ENCODE data around the gene SLC25A24. TPM values are rescaled to one million over a fixed set of nuclear protein-coding genes. Genes with fewer than 3 reads are reported as not detected.
"Not testable (repeated sequence)": the region's sequence is repeated elsewhere in the genome, so short reads cannot be mapped to it uniquely, and the experiment has no call there.

The SLC25A24 gene
- total RNA-seq, 2 donors from 2014 or later = 81.2 to 89.0 TPM

DNA sequence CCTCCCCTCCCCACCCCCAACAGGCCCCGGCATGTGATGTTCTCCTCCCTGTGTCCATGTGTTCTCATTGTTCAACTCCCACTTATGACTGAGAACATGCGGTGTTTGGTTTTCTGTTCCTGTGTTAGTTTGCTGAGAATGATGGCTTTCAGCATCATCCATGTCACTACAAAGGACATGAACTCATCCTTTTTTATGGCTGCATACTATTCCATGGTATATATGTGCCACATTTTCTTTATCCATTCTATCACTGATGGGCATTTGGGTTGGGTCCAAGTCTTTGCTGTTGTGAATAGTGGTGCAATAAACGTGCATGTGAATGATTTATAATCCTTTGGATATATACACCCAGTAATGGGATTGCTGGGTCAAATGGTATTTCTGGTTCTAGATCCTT, 3.4 kb upstream of the SLC25A24 start:
- DNase-seq; ATAC-seq; intact Hi-C loops (cut with DNase I, micrococcal nuclease): not testable (repeated sequence)

DNA sequence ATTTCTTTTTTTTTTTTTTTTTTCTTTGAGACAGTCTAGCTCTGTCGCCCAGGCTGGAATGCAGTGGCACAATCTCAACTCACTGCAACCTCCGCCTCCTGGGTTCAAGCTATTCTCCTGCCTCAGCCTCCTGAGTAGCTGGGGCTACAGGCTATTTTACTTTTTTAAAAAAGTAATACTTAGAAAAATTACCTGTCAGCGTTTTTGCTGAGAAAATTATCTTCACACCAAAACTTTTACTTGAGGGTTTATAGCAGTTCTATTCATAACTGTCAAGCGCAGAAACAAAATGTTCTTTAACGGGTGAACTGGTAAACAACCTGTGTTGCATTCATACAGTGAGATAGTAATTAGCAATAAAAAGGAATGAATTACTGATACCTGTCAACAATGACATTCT, 1.5 kb upstream of the SLC25A24 start:
- ATAC-seq (no peak), DNase-seq (no peak)
- intact Hi-C loops (cut with DNase I, micrococcal nuclease) = no loop called here

DNA sequence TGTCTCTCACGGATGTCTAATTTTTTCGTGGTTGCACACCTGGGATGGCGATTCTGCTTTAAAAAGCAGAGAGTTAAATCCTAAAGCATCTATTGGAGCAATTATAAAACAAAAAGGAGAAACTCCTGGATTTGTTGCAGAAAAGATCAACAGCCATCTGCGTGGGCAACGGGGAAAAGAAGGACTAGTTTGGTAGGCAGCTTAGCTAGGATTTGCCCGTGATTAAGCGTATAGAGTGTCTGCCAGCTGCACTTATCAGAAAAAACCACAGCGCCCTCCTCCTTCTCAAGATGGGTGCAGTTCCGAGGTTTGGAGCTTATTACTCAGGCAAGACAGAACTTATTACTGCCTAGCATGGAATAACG, 526 bp upstream of the SLC25A24 start:
- ATAC-seq (peak; percentile 48), DNase-seq (peak; percentile 51 to 54)
- intact Hi-C loops (cut with DNase I, micrococcal nuclease) = no loop called here

DNA sequence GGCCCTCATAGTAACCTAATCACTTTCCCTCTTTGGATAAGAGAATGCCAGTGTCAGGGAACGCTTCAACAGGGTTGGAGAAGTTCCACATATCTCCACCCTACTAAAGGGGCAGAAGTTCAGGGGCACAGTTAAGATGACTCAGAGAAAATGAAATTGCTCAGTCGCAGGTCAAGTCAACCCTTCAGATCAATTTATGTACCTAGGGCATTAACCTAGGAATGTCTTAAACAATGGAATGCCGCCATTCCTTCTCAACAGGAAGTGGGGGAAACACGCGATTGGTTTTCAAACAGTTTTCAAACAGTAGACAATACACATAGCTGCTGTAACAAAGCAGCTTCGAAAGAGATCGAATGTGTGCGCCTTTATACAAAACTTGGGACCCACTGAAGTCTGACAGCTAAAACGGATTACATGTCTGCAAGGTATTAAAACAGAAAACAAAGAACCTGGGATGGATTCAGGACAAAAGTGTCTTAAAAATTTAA, 897 bp downstream of the SLC25A24 start:
- ATAC-seq (peak; percentile 70), DNase-seq (peak; percentile 7 to 31)
- intact Hi-C loops (cut with DNase I, micrococcal nuclease) = no loop called here

DNA sequence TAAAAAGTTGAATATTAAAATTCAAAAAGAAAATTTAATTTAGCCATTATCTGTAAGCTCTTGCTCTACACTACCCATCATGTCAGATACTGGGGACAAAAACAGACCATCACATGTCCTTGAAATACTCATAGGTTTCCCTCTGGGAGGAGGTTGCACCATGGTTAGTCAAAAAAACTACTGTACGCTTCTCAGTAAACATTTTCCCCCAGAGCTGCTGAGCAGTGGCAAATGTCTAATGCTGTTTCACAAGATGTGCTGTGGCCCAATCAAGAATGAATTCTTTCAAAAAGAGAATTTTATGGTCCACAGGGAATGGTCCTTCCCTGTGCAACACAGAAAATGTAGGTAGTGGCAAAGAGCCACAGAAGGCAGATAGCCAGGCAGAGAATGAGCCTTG, 6.1 kb downstream of the SLC25A24 start:
- no peak for ATAC-seq
- no peak for DNase-seq
- intact Hi-C loops (cut with DNase I, micrococcal nuclease) = no loop called here

DNA sequence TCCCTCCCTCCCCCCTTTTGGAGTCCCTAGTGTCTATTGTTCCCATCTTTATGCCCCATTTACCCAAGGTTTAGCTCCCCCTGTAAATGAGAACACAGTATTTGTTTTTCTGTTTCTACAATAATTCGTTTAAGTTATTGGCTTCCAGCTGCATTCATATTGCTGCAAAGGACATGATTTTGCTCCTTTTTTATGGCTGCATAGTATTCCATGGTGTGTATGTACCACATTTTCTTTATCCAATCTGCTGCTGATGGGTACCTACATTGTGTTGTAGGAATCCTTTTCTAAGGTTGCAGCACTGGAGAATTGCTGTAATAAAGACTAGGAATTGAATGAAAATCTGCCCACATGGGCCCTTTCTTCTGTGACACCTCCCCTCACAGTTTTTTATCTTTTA, 6.8 kb downstream of the SLC25A24 start:
- DNase-seq (no peak), ATAC-seq (no peak)
- intact Hi-C loops (cut with DNase I, micrococcal nuclease) = no loop called here

DNA sequence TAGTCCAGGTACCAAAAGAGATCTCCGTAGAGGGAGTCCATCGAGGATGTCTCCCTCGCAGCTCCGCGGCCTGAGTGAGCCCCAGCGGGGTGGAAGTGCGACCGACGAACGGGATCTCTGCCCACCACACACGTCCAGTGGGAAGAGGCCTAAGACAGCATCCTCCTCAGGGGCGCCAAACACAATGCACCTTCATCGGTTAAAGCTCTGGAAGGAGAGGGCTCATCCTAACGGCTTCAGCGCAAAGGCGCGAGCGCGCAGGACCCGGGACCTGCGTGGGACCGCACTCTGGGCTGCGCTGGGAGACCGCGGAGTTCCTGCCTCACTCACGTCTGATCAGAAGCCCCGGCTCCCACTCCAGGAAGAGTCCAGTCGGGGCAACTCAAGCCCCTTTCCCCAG, 7.6 kb downstream of the SLC25A24 start:
- ATAC-seq = no peak
- DNase-seq = no peak
- intact Hi-C loops (cut with DNase I, micrococcal nuclease) = no loop called here

DNA sequence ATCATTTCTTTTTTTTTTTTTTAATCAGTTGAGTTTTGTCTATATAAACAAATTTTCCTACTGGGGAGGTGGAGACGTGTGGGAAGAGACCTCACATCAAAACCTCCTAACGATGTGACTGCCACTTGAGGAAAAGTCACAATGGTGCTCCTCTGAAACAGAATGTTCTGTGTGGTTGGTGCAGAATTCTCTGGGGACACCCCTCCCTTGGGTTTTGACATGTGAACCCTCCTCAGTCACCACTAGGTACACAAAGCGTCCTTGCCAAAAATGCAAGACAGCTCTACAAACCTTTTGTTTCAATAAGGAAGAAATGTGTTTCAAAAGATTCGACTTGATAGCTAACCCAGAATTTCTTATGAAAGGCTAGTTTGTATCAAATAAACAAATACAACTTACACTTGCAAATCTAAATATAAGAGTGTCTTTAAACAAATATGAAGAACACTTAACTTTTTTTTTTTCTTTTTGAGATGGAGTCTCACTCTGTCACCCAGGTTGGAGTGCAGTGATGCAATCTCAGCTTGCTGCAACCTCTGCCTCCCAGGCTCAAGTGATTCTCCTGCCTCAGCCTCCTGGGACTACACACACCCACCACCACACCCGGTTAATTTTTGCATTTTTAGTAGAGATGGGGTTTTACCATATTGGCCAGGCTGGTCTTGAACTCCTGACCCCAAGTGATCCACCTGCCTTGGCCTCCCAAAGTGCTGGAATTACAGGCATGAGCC, 9.3 kb downstream of the SLC25A24 start:
- no peak for ATAC-seq
- DNase-seq = no peak
- intact Hi-C loops (cut with DNase I, micrococcal nuclease) = no loop called here

DNA sequence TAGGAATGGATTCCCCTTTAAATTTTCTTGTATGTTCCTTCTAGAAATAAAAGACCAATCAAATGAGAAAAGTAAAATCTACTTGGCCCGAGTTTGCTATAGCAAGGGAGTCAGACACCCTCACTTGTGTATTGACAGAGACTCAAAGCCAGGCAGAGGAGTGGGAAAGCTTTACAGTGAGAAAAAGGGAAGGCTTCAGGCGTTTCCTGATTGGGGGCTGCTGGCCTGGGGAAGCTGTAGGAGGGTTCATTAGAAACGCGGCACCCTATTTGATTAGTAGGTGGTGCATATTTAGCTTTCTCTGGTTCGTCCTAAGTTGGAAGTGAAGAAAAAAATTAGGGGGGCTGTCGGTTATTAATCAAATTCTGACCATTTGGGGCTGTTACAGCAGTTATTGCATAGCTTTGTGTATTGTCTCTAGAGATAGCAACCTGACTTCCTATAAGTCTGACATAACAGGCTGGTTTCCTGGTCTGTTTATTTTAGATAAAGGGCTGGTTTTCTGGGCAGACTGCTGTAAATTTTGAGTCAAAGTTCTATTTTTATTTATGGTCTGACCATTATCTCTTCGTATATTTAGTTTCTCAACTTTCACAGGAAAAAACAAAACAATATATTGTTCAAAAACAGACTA, 10.0 kb downstream of the SLC25A24 start:
- ATAC-seq (no peak), DNase-seq (no peak)
- intact Hi-C loops (cut with DNase I, micrococcal nuclease) = no loop called here

DNA sequence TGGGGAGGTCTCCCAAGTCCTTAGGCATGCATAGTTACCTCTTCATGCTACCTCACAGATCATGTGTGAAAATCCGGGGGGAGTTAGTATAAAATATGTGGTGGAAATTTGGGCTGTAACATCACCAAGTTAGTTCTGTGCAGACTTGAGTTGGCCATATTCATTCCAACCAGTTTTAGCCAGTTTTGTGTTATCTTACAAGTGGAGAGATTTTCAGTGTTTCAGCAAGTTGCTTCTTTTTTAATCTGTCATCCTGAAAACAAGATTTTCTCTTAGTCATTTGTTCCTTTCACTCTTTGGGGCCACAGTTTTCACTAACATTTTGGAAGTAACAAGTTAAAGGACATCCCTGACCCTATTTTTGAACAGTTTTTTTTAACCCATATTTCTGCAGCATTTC, 11.3 kb downstream of the SLC25A24 start:
- DNase-seq (no peak), ATAC-seq (no peak)
- intact Hi-C loops (cut with DNase I, micrococcal nuclease) = no loop called here

DNA sequence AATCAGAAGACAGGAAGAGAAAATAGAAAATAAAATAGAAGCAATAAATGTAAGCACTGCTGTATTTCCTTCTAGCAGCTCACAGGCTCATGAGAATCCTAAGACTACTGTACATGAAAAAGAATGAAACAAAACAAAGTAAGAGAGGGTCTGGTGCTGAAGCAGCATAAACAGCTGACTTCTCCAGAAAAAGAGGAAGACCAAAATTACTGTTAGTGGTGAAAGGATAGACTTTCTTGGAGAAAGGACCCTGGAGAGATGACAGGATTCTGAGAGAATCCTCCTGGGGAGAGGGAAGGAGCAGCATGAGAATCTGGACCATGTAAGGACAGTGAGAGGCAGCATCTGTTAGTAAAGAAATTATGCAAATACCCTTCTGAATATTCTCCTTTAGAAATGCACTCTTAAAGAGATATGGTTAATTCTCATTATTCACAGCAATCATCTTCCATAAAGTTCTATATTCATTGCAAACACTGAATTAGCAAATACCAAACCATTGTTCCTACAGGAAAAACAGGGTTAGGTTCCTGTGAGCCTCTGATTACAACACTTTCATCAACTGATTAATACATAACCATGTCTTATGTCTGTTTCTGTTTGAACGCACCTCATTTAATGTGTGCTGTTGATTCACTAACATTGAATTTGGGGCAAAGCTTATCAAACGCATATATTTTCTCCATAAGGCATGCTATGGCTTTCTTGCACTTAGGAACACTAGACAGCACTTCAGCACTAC, 17.0 kb downstream of the SLC25A24 start:
- no peak for DNase-seq
- intact Hi-C loops (cut with DNase I, micrococcal nuclease) = no loop called here
- peak; percentile 69 for ATAC-seq

DNA sequence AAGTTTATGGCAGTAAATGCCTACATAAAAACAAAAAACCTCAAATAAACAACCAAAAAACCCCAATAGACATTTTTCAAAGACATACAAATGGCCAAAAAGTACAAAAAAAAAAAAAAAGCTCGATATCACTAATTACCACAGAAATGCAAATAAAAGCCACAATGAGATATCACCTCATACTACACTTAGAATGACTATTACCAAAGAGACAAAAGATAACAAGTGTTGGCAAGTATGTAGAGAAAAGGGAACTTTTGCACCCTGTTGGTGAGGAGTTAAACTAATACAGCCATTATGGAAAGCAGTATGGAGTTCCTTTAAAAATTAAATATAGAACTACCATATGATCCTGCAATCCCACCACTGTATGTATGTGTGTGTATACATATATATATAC, 21.1 kb downstream of the SLC25A24 start:
- DNase-seq (no peak), ATAC-seq (no peak)
- intact Hi-C loops (cut with DNase I, micrococcal nuclease) = no loop called here

DNA sequence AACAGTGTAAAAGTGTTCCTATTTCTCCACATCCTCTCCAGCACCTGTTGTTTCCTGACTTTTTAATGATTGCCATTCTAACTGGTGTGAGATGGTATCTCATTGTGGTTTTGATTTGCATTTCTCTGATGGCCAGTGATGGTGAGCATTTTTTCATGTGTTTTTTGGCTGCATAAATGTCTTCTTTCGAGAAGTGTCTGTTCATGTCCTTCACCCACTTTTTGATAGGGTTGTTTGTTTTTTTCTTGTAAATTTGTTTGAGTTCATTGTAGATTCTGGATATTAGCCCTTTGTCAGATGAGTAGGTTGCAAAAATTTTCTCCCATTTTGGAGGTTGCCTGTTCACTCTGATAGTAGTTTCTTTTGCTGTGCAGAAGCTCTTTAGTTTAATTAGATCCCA, 37.7 kb downstream of the SLC25A24 start:
- ATAC-seq; intact Hi-C loops (cut with DNase I, micrococcal nuclease); DNase-seq: not testable (repeated sequence)

DNA sequence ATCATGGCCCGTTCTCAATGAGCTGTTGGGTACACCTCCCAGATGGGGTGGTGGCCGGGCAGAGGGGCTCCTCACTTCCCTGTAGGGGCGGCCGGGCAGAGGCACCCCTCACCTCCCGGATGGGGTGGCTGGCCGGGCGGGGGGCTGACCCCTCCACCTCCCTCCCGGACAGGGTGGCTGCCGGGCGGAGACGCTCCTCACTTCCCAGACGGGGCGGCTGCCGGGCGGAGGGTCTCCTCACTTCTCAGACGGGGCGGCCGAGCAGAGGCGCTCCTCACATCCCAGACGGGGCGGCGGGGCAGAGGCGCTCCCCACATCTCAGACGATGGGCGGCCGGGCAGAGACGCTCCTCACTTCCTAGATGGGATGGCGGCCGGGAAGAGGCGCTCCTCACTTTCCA, 40.2 kb downstream of the SLC25A24 start:
- not testable (repeated sequence) for DNase-seq

DNA sequence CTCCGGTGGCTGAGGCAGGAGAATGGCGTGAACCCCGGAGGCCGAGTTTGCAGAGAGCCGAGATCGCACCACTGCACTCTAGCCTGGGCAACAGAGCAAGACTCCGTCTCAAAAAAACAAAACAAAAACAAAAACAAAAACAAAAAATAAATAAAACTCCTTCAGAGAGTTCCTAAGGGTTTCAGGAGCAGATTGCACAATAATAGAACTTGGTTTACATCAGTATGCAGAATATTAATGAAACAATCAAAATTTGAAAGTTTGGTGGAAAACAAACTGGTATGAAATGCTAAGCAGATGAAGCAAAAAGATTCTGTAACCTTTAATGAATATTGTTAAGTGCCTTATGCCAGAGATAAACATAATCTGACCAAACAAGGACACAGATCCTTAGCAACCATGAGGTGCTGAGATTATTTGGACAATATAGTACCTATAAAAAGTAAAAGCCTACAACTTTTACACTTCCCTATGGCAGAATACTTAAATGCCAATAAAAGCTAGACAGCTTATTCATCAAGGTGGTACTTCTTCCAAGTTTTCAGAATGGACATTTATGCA, 41.2 kb downstream of the SLC25A24 start:
- DNase-seq = no peak
- intact Hi-C loops (cut with DNase I, micrococcal nuclease) = no loop called here
- ATAC-seq = no peak

More for the DNA sequence above, 40.2 kb downstream of the SLC25A24 start:
- intact Hi-C loops (cut with DNase I, micrococcal nuclease); ATAC-seq: not testable (repeated sequence)

DNA sequence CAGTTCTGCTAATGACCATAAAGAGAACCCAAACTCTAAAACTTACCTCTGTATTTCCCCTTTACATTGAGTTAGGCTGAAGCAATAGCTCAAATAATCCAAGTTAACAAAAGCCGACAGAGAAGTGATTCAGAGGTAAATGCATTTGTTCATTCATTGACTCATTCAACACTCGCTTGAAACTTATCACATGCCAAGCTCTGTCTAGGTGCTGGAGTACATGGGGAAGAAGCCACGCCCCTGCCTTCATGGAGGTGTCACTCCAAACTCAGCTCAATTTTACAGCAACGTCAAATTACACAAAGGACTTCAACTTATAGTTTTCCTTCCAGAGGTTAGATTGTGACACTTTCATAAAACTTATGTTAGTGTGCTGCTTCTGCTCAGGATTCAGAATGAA, 45.8 kb downstream of the SLC25A24 start:
- intact Hi-C loops (cut with DNase I, micrococcal nuclease) = no loop called here
- ATAC-seq = no peak
- no peak for DNase-seq

DNA sequence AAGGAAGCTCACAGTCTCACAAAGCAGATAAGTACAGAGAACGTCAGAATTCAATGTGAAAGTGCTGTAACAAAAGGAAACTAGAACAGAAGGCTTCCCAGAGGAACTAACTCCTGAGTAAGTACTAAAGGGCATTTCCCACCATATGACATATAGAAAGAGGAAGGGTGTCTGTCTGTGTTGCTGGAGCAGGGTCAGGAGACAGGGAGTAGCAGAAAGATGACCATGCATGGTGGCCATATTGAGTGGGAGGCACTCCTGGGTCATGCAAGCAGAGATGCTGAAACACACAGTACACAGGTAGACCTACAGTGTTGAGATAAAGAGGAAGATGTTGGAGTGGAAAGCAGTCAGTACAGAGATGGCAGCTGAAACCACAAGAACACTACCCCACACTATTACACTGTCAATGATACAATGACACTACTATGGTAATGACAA, 47.3 kb downstream of the SLC25A24 start:
- ATAC-seq (no peak), DNase-seq (no peak)
- intact Hi-C loops (cut with DNase I, micrococcal nuclease) = no loop called here

DNA sequence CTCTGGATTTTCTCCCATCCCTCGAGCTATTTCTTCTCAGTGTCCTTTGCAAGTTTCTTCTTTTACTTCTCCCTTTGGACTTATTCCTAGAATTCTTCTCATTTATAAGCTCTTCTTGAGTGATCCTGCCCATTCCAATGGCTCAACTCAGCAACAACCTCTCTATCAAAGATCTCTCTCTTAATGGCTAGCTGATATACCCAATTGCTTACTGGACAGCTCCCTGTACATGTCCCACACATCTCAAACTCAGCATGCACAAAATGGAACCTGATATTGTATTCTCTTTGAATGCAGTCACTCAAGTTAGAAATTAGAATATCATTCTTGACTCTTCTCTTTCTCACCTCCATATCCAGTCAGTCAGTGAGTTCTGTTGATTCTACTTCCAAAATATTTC, 48.6 kb downstream of the SLC25A24 start:
- intact Hi-C loops (cut with DNase I, micrococcal nuclease) = no loop called here
- ATAC-seq (no peak), DNase-seq (no peak)

DNA sequence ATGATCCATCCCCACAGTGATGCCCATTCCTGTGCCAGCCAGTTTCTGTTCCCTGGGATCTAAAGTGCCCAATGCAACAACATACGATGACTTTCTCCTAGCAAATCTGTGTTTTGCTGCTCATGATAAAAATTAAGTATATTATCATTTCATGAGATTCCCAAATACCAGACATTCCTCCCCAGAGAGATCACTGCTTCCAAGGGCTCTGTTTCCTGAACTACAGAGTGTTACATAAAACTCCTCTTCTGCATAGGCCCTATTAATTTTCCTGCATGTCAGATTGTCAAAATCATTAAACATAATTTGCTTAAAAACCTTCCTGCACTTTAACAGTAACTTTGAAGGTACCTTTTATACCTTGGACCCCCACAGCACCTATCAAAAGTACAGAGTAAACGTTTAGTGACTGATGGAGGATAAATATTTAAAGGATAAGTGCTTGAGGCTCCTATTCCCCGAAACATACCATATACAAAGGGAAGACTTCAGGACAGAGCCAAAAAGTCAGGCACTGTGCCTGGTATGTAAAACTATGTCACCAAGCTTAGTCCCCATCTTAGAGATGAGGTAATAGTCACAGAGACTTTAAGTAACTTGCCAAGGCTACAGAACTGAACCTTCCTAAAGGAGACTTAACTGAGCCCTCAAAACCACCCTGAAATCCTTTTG, 50.2 kb downstream of the SLC25A24 start:
- ATAC-seq (no peak), DNase-seq (no peak)
- intact Hi-C loops (cut with DNase I, micrococcal nuclease) = no loop called here
